H1 (cell line): ENCODE results near the gene MBP. TPM values are rescaled to one million over a fixed set of nuclear protein-coding genes. Genes with fewer than 3 reads are reported as not detected.

Experiments
- CTCF ChIA-PET: fragments of 300-600 bp; sonication (Branson Sonifier 250); formaldehyde crosslinking; loops from one replicate; lab custom pipeline; 2021; ENCODE audit not compliant: partially characterized antibody; lab: Charles Lee
- POLR2A ChIA-PET: fragments of 300-600 bp; sonication (Branson Sonifier 250); formaldehyde crosslinking; loops from one replicate; lab custom pipeline; 2021; ENCODE audit warnings: inconsistent platforms; ENCODE audit not compliant: partially characterized antibody; lab: Charles Lee
- DNase-seq, 2 experiments: peaks; one replicate each; pipeline versions ENCODE4 v3.0.0 to v3.0.0-alpha.2; 2010 to 2022; ENCODE audit warnings: low spot score in 2 of 2, low read depth in 1 of 2, mixed read lengths in 1 of 2
- FAIRE-seq: peaks from 2 replicates; lab custom pipeline; 2011; peaks lifted over from hg19 to GRCh38; lab: Jason Lieb, UNC
- H2AFZ ChIP-seq: 2 replicates; pipeline ENCODE4 v1.8.1; 2012; ENCODE audit warnings: low read length, inconsistent platforms
- H2AK5ac ChIP-seq: 2 replicates; pipeline ENCODE4 v1.6.1; 2013; ENCODE audit warnings: low read depth, low read length
- H2BK120ac ChIP-seq: replicated peaks from 2 replicates; pipeline ENCODE3; 2013; ENCODE audit warnings: low read depth, low read length, inconsistent platforms
- H2BK12ac ChIP-seq: 2 replicates; pipeline ENCODE4 v1.6.1; 2013; ENCODE audit warnings: low read depth, low read length
- H2BK15ac ChIP-seq: 2 replicates; pipeline ENCODE4 v1.6.1; 2013; ENCODE audit warnings: low read length
- H2BK20ac ChIP-seq: 2 replicates; pipeline ENCODE4 v1.6.1; 2013; ENCODE audit warnings: low read length
- H2BK5ac ChIP-seq: 2 replicates; pipeline ENCODE4 v1.6.1; 2013; ENCODE audit warnings: low read depth, low read length
- H3K14ac ChIP-seq: 2 replicates; pipeline ENCODE4 v1.6.1; 2013; ENCODE audit warnings: inconsistent platforms; ENCODE audit not compliant: insufficient read length
- H3K18ac ChIP-seq: 2 replicates; pipeline ENCODE4 v1.6.1; 2013; ENCODE audit warnings: low read length; ENCODE audit errors: extremely low read depth
- H3K23ac ChIP-seq: 2 replicates; pipeline ENCODE4 v1.6.1; 2013; ENCODE audit warnings: inconsistent platforms; ENCODE audit not compliant: insufficient read length
- H3K23me2 ChIP-seq: 2 replicates; pipeline ENCODE4 v1.6.1; 2013; ENCODE audit warnings: low read depth, low read length
- H3K27ac ChIP-seq: 2 replicates; pipeline ENCODE4 v1.6.1; 2011; ENCODE audit warnings: low read depth, low read length, inconsistent platforms
- H3K27me3 ChIP-seq, 4 experiments: replicated peaks in 1 of 4; 1 replicate in 1 of 4; 2 replicates in 3 of 4; pipeline versions ENCODE4 v1.6.1 to v1.8.1; 2011 to 2013; ENCODE audit warnings: low read length in 3 of 4, mild to moderate bottlenecking in 3 of 4, inconsistent platforms in 2 of 4, mixed read lengths in 2 of 4, moderate library complexity in 1 of 4; ENCODE audit not compliant: control insufficient read depth in 3 of 4, insufficient read depth in 3 of 4; ENCODE audit errors: extremely low read depth in 1 of 4
- H3K36me3 ChIP-seq, 4 experiments: 2 replicates each; pipeline versions ENCODE4 v1.6.1 to v1.8.1; 2011 to 2013; ENCODE audit warnings: mild to moderate bottlenecking in 4 of 4, low read length in 3 of 4, moderate library complexity in 2 of 4, control low read depth in 1 of 4, inconsistent platforms in 1 of 4; ENCODE audit not compliant: insufficient read depth in 4 of 4, control insufficient read depth in 2 of 4
- H3K4ac ChIP-seq: replicated peaks from 2 replicates; pipeline ENCODE3; 2013; ENCODE audit warnings: low read length, low read depth, mixed read lengths, inconsistent platforms; ENCODE audit not compliant: insufficient read length
- H3K4me1 ChIP-seq, 4 experiments: replicated peaks in 1 of 4; 1 replicate in 1 of 4; 2 replicates in 3 of 4; pipeline versions ENCODE4 v1.6.1 to v1.8.1; 2011 to 2013; ENCODE audit warnings: low read length in 3 of 4, inconsistent platforms in 2 of 4, mixed read lengths in 1 of 4; ENCODE audit not compliant: insufficient read depth in 4 of 4, control insufficient read depth in 3 of 4
- H3K4me2 ChIP-seq, 2 experiments: 2 replicates each; pipeline versions ENCODE4 v1.6.1 to v1.8.1; 2011 to 2013; ENCODE audit warnings: low read depth in 2 of 2, low read length in 2 of 2, control low read depth in 1 of 2, inconsistent platforms in 1 of 2, mild to moderate bottlenecking in 1 of 2; ENCODE audit not compliant: insufficient read depth in 1 of 2
- H3K4me3 ChIP-seq, 4 experiments: fragments of 200-600, 300-600 bp in 1 of 4; sonication (generic), shearing (Covaris generic), sonication (Bioruptor Twin) in 1 of 4; 2 replicates each; pipeline versions ENCODE4 v1.5.1 to v1.8.1; 2011 to 2016; ENCODE audit warnings: low read length in 4 of 4, low read depth in 3 of 4, control low read depth in 2 of 4, inconsistent platforms in 2 of 4, mild to moderate bottlenecking in 2 of 4, mixed read lengths in 1 of 4, moderate library complexity in 1 of 4; ENCODE audit not compliant: insufficient read depth in 2 of 4; ENCODE audit errors: extremely low read depth in 1 of 4
- H3K56ac ChIP-seq: replicated peaks from 2 replicates; pipeline ENCODE3; 2013; ENCODE audit warnings: low read depth, mild to moderate bottlenecking, mixed read lengths, low read length, inconsistent platforms; ENCODE audit not compliant: insufficient read length
- H3K79me1 ChIP-seq: 2 replicates; pipeline ENCODE4 v1.6.1; 2013; ENCODE audit warnings: low read depth, low read length, control low read depth
- H3K79me2 ChIP-seq, 2 experiments: 2 replicates each; pipeline versions ENCODE4 v1.6.1 to v1.8.1; 2012 to 2013; ENCODE audit warnings: low read length in 2 of 2, mild to moderate bottlenecking in 2 of 2, inconsistent platforms in 1 of 2; ENCODE audit not compliant: insufficient read depth in 2 of 2, control insufficient read depth in 1 of 2
- H3K9ac ChIP-seq, 4 experiments: replicated peaks in 1 of 4; 1 replicate in 1 of 4; 2 replicates in 3 of 4; pipeline versions ENCODE4 v1.6.1 to v1.8.1; 2011 to 2013; ENCODE audit warnings: low read depth in 3 of 4, low read length in 3 of 4, control low read depth in 2 of 4, mild to moderate bottlenecking in 2 of 4, moderate library complexity in 2 of 4, inconsistent platforms in 1 of 4; ENCODE audit errors: extremely low read depth in 1 of 4
- H3K9me3 ChIP-seq, 2 experiments: 2 replicates each; pipeline versions ENCODE4 v1.6.1 to v1.8.1; 2012 to 2013; ENCODE audit warnings: mild to moderate bottlenecking in 2 of 2, moderate library complexity in 2 of 2, control low read depth in 1 of 2, inconsistent platforms in 1 of 2, low read depth in 1 of 2, low read length in 1 of 2, mixed read lengths in 1 of 2; ENCODE audit not compliant: insufficient read depth in 2 of 2
- H4K20me1 ChIP-seq, 2 experiments: replicated peaks in 1 of 2; 2 replicates each; pipeline versions ENCODE3 to v1.8.1; 2011 to 2013; ENCODE audit warnings: inconsistent platforms in 2 of 2, low read length in 2 of 2, mild to moderate bottlenecking in 1 of 2; ENCODE audit not compliant: insufficient read depth in 2 of 2, control insufficient read depth in 1 of 2
- H4K5ac ChIP-seq: 2 replicates; pipeline ENCODE4 v1.6.1; 2013; ENCODE audit warnings: low read length, low read depth, mixed read lengths, inconsistent platforms; ENCODE audit not compliant: insufficient read length
- H4K8ac ChIP-seq: 2 replicates; pipeline ENCODE4 v1.8.0; 2013; ENCODE audit warnings: mild to moderate bottlenecking, moderate library complexity, low read length, inconsistent platforms; ENCODE audit not compliant: insufficient read depth; ENCODE audit errors: extremely low read depth
- H4K91ac ChIP-seq: replicated peaks from 2 replicates; pipeline ENCODE3; 2013; ENCODE audit warnings: low read length, mixed read lengths, inconsistent platforms; ENCODE audit not compliant: insufficient read length
- BCL11A ChIP-seq, 2 experiments: IDR thresholded peaks; one replicate each; pipeline ENCODE4 v1.6.1; 2011; ENCODE audit warnings: low read depth in 2 of 2, low read length in 2 of 2, mild to moderate bottlenecking in 2 of 2
- CEBPB ChIP-seq: IDR thresholded peaks from 2 replicates; pipeline ENCODE4 v1.6.1; 2012; ENCODE audit warnings: low read depth, low read length
- CHD2 ChIP-seq: IDR thresholded peaks from 2 replicates; pipeline ENCODE4 v1.6.1; 2012; ENCODE audit warnings: low read length, improper control_type of control experiment
- CREB1 ChIP-seq: IDR thresholded peaks from 2 replicates; pipeline ENCODE4 v1.6.1; 2012; ENCODE audit warnings: inconsistent platforms
- CTBP2 ChIP-seq: IDR thresholded peaks from 2 replicates; pipeline ENCODE4 v1.7.0; 2011; ENCODE audit warnings: borderline replicate concordance, mild to moderate bottlenecking, moderate library complexity, mixed read lengths, low read length; ENCODE audit not compliant: insufficient read depth, insufficient read length
- EGR1 ChIP-seq: IDR thresholded peaks from 2 replicates; pipeline ENCODE4 v1.6.1; 2011; ENCODE audit warnings: low read depth, low read length, borderline replicate concordance
- SAP30 ChIP-seq: fragments of 300-600 bp; sonication (generic); IDR thresholded peaks from 2 replicates; pipeline ENCODE4 v1.7.1; 2012; ENCODE audit warnings: low read length, moderate library complexity, mild to moderate bottlenecking, inconsistent platforms; ENCODE audit not compliant: insufficient read depth, insufficient replicate concordance
- TAF1 ChIP-seq: IDR thresholded peaks from 2 replicates; pipeline ENCODE4 v1.6.1; 2011; ENCODE audit warnings: mild to moderate bottlenecking, low read depth, low read length
- TBP ChIP-seq: IDR thresholded peaks from 2 replicates; pipeline ENCODE4 v1.6.1; 2011; ENCODE audit warnings: low read depth, low read length, improper control_type of control experiment
- WGBS, 2 experiments: shearing (Covaris generic) in 1 of 2; methylation state at CpG; one replicate each; pipeline versions ENCODE4 v1.1.6 to v1.1.7; 2013 to 2015; ENCODE audit warnings: low lambda C conversion rate in 2 of 2, mixed read lengths in 2 of 2, inconsistent platforms in 1 of 2, low coverage in 1 of 2, missing lambda C conversion rate in 1 of 2; ENCODE audit not compliant: insufficient replicate concordance in 2 of 2, insufficient coverage in 1 of 2, insufficient read length in 1 of 2; ENCODE audit errors: extremely low coverage in 1 of 2, missing lambda C conversion rate in 1 of 2; 5-methylcytosine and 5-hydroxymethylcytosine counted together
- polyA plus RNA-seq, 7 experiments: library from polyadenylated mRNA; depleted of rRNA in 3 of 7; stranded (reverse) in 5 of 7; unstranded in 2 of 7; fragments of >200 nt in 5 of 7; fragments of 200-250 nt in 2 of 7; gene quantifications; 1 replicate in 5 of 7; 2 replicates in 1 of 7; 4 replicates in 1 of 7; pipeline versions ENCODE4 v1.2.1 to v1.2.3, GENCODE V29; 2011 to 2013; ENCODE audit warnings: missing spikeins in 2 of 7, mixed read lengths in 2 of 7
- total RNA-seq: library from RNA; stranded (reverse); fragmentation: NEBNext Ultra II Directional; extraction: Animal tissue kit (Norgen Biotek cat#: 25700); gene quantifications from 2 replicates; pipeline ENCODE4 v1.2.1, GENCODE V29; 2021
- TF ChIP-seq, protein P1 (sequence below), 3 experiments: IDR thresholded peaks; 1 replicate in 2 of 3; 2 replicates in 1 of 3; pipeline versions ENCODE4 v1.5.1 to v1.6.1; 2011; ENCODE audit warnings: low read length in 3 of 3, mild to moderate bottlenecking in 3 of 3, inconsistent platforms in 2 of 3, low read depth in 1 of 3, moderate library complexity in 1 of 3; ENCODE audit not compliant: insufficient read depth in 1 of 3; ENCODE audit errors: control extremely low read depth in 1 of 3

The MBP gene
- total and polyA plus RNA-seq, 2 of the 8 experiments (the other 6 are each of a cell fraction or from before 2014, with no cell fraction given) = 7.7 to 19.2 TPM

DNA sequence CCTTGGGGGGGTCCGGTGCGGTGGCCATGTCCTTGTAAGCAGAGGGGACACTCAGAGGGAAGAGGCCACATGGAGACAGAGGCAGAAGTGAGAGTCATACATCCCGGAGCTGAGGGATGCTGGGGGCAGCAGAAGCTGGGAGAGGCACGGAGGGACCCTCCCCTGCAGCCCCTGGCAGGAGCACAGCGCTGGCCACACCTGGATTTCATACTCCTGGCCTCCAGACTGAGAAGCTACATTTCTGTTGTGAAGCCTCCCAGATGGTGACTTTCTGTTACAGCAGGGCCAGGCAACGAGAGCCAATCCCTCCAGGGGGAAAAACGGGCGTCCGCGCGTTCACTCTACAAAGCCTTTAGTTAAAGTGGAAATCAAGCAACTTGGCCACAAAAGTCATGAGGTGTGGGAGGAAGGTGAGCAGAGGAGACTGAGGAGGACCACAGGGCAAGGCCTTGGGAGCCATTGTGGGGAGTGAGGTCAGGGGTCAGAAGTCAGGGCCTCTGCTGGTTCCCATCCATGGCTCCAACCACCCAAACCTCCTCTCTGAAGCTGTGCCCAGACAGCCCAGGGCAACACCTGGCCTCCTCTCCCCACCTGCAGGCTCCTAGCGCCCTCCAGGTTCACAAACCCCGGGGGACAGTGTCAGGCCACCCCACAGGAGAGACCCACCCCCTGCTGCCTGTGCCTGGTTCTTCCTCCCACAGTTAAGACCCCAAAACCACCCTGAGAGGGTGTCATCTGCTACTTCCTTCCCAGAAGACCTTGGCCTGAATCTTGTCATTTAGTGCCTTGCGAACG lies 4.5 kb upstream of the MBP start:
- Histone ChIP-seq H3K23ac (no peak overlapping the region), H2AFZ (no peak overlapping the region), H3K23me2 (peaks cover 9% of the 10 kb centered on the region; the same call in 1 of the 2 replicates), H3K9ac (no peak overlapping the region), H4K20me1 (no peaks in the 10 kb centered on the region), H3K18ac (no peak overlapping the region), H3K9me3 (peaks cover 3% of the 10 kb centered on the region in 2 experiments; a peak in 3 of 4 replicates), H3K14ac (no peak overlapping the region), H2BK15ac (no peak overlapping the region), H3K4me2 (no peak overlapping the region), H2BK120ac (no peak overlapping the region), H3K36me3 (no peaks in the 10 kb centered on the region), H3K4me3 (no peak overlapping the region), H4K5ac (no peak overlapping the region), H3K27me3 (peaks cover 0 to 20% (median 14%) of the 10 kb centered on the region in 4 experiments; a peak in 5 of 7 replicates), H3K4me1 (peaks cover 0 to 9% (median 4%) of the 10 kb centered on the region in 4 experiments; a peak in 2 of 7 replicates), H3K27ac (no peak overlapping the region), H2BK20ac (no peak overlapping the region), H2BK12ac (no peak overlapping the region), H3K4ac (no peak overlapping the region), H2AK5ac (no peak overlapping the region), H3K79me1 (no peaks in the 10 kb centered on the region), H3K79me2 (no peaks in the 10 kb centered on the region), H3K56ac (no peak overlapping the region), H4K8ac (no peak overlapping the region), H2BK5ac (no peak overlapping the region), H4K91ac (no peak overlapping the region)
- FAIRE-seq (no peak), DNase-seq (no peak)
- ChIA-PET CTCF (interaction anchor here (1.0 to 1.3 kb wide), 5 partner anchors 10 to 134 kb away, joined by 3 to 5 read pairs (median 3); no protein-coding TSS in a partner anchor), POLR2A (no interaction called here)
- 90% methylated on average over 15 of the region's 15 CpGs; no CpG with 5 or more reads in 1 of the 2 experiments for WGBS, 2 experiments
- no peak for TF ChIP-seq CREB1
- no peak for TF ChIP-seq SAP30
- no peak for TF ChIP-seq TBP
- TF ChIP-seq BCL11A (IDR thresholded peaks at IDR 0.05; ENCODE audit: low read depth in 2 of 2, low read length in 2 of 2) = no peak
- TF ChIP-seq, protein P1, sequence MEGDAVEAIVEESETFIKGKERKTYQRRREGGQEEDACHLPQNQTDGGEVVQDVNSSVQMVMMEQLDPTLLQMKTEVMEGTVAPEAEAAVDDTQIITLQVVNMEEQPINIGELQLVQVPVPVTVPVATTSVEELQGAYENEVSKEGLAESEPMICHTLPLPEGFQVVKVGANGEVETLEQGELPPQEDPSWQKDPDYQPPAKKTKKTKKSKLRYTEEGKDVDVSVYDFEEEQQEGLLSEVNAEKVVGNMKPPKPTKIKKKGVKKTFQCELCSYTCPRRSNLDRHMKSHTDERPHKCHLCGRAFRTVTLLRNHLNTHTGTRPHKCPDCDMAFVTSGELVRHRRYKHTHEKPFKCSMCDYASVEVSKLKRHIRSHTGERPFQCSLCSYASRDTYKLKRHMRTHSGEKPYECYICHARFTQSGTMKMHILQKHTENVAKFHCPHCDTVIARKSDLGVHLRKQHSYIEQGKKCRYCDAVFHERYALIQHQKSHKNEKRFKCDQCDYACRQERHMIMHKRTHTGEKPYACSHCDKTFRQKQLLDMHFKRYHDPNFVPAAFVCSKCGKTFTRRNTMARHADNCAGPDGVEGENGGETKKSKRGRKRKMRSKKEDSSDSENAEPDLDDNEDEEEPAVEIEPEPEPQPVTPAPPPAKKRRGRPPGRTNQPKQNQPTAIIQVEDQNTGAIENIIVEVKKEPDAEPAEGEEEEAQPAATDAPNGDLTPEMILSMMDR (IDR thresholded peaks at IDR 0.05; ENCODE audit: control extremely low read depth in 1 of 3, insufficient read depth in 1 of 3, low read depth in 1 of 3, low read length in 3 of 3) = no peak
- no peak for TF ChIP-seq TAF1
- no peak for TF ChIP-seq CTBP2
- TF ChIP-seq CEBPB = no peak
- no peak for TF ChIP-seq EGR1
- no peak for TF ChIP-seq CHD2
